Measurements from ENCODE around the gene FRYL.

Gene FRYL

GRCh38 chr4:48478273-48478672 is 301.8 kb downstream of the FRYL start:
- in situ Hi-C loops (cut with HindIII; ENCODE audit: low sequenced_read_pairs), result no loop called here
- H3K4me3 ChIP-seq (ENCODE audit: low read depth, low read length), result no peak overlapping the region
- DNase-seq (ENCODE audit: low read depth), result no peak
- TF ChIP-seq, protein P1, sequence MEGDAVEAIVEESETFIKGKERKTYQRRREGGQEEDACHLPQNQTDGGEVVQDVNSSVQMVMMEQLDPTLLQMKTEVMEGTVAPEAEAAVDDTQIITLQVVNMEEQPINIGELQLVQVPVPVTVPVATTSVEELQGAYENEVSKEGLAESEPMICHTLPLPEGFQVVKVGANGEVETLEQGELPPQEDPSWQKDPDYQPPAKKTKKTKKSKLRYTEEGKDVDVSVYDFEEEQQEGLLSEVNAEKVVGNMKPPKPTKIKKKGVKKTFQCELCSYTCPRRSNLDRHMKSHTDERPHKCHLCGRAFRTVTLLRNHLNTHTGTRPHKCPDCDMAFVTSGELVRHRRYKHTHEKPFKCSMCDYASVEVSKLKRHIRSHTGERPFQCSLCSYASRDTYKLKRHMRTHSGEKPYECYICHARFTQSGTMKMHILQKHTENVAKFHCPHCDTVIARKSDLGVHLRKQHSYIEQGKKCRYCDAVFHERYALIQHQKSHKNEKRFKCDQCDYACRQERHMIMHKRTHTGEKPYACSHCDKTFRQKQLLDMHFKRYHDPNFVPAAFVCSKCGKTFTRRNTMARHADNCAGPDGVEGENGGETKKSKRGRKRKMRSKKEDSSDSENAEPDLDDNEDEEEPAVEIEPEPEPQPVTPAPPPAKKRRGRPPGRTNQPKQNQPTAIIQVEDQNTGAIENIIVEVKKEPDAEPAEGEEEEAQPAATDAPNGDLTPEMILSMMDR (IDR thresholded peaks at IDR 0.05; ENCODE audit: low read depth, low read length, missing control alignments), result no peak

- in situ Hi-C loops (cut with HindIII; ENCODE audit: low sequenced_read_pairs), result no loop called here
- no peak for DNase-seq (ENCODE audit: low read depth)
- TF ChIP-seq, protein P1 (IDR thresholded peaks at IDR 0.05; ENCODE audit: low read depth, low read length, missing control alignments), result no peak
- H3K4me3 ChIP-seq (ENCODE audit: low read depth, low read length), result no peak overlapping the region
Observed at GRCh38 chr4:48475770-48476169, 304.3 kb downstream of the FRYL start.

GRCh38 chr4:48472794-48473193 is 307.3 kb downstream of the FRYL start:
- no peak overlapping the region for H3K4me3 ChIP-seq (ENCODE audit: low read depth, low read length)
- in situ Hi-C loops (cut with HindIII; ENCODE audit: low sequenced_read_pairs), result no loop called here
- TF ChIP-seq, protein P1 (IDR thresholded peaks at IDR 0.05; ENCODE audit: low read depth, low read length, missing control alignments), result no peak
- DNase-seq (ENCODE audit: low read depth), result no peak

DNA sequence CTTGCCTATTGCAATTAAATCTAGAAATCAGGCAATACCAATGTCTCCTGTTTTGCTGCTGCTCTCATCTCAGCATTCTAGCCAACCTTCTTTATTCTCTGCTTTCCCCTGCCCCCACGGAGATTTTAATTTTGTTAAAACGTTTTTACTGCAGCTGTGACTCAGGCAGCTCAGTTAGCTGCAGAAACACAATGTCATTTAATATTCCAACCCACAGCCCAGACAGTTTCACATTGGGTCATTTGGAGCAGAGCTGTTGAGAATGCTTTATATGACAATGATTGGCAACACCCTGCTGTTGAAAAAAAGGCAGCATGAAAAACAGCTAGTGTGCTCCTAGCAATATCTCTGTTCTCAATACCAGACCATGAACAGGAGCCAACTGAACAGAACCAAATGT is 309.5 kb downstream of the FRYL start:
- in situ Hi-C loops (cut with HindIII; ENCODE audit: low sequenced_read_pairs), result no loop called here
- DNase-seq (ENCODE audit: low read depth), result no peak
- TF ChIP-seq, protein P1 (IDR thresholded peaks at IDR 0.05; ENCODE audit: low read depth, low read length, missing control alignments), result no peak
- no peak overlapping the region for H3K4me3 ChIP-seq (ENCODE audit: low read depth, low read length)

- in situ Hi-C loops (cut with HindIII; ENCODE audit: low sequenced_read_pairs), result no loop called here
- H3K4me3 ChIP-seq (ENCODE audit: low read depth, low read length), result no peak overlapping the region
- no peak for DNase-seq (ENCODE audit: low read depth)
- TF ChIP-seq, protein P1 (IDR thresholded peaks at IDR 0.05; ENCODE audit: low read depth, low read length, missing control alignments), result no peak
Observed at GRCh38 chr4:48470137-48470536, 309.9 kb downstream of the FRYL start.

DNA sequence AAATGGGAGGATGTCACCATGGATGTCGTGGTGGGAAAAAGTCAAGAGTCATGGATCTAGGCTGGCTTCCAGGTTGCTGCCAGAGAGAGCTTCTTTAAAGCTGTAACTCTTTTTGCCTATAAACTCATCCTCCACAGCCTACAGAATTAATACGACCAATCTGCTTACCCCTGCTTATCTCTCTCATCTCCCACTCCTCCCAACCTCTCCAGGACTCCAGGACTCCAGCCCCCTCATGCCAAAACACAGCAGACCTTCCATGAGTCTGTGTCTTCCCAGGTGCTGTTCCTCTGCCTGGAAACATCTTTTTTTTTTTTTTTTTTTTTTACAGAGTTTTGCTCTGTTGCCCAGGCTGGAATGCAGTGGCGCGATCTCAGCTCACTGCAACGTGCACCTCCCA is 312.2 kb downstream of the FRYL start:
- TF ChIP-seq, protein P1 (IDR thresholded peaks at IDR 0.05; ENCODE audit: low read depth, low read length, missing control alignments), result no peak
- no peak for DNase-seq (ENCODE audit: low read depth)
- H3K4me3 ChIP-seq (ENCODE audit: low read depth, low read length), result no peak overlapping the region
- in situ Hi-C loops (cut with HindIII; ENCODE audit: low sequenced_read_pairs), result no loop called here

- in situ Hi-C loops (cut with HindIII; ENCODE audit: low sequenced_read_pairs), result no loop called here
- H3K4me3 ChIP-seq (ENCODE audit: low read depth, low read length), result no peak overlapping the region
- TF ChIP-seq, protein P1 (IDR thresholded peaks at IDR 0.05; ENCODE audit: low read depth, low read length, missing control alignments), result no peak
- DNase-seq (ENCODE audit: low read depth), result no peak
Observed at GRCh38 chr4:48467442-48467841, 312.6 kb downstream of the FRYL start.

Data from astrocyte of the cerebellum (primary cell).